ENCODE measurements around the gene DCTN5.

Gene DCTN5

DNA sequence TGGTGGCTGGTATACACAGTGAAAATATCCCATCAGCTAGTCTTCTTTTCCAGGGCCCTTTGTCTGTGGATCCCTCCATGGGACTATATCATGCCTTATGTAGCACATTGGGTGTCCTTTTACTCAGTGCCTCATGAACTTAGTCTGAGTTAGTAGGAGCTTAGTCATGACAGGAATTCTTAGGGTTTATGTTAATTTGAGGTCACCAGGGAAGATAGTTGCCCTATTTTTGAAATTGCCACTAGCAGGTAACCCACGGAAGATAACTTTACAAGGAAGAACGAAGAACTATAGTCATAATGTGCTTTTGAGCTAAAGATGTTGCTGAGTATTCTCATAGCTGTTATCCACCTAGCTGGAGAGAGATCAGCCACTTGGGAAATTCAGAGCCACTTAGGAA is 22.7 kb downstream of the DCTN5 start:
- TF ChIP-seq, protein P1, sequence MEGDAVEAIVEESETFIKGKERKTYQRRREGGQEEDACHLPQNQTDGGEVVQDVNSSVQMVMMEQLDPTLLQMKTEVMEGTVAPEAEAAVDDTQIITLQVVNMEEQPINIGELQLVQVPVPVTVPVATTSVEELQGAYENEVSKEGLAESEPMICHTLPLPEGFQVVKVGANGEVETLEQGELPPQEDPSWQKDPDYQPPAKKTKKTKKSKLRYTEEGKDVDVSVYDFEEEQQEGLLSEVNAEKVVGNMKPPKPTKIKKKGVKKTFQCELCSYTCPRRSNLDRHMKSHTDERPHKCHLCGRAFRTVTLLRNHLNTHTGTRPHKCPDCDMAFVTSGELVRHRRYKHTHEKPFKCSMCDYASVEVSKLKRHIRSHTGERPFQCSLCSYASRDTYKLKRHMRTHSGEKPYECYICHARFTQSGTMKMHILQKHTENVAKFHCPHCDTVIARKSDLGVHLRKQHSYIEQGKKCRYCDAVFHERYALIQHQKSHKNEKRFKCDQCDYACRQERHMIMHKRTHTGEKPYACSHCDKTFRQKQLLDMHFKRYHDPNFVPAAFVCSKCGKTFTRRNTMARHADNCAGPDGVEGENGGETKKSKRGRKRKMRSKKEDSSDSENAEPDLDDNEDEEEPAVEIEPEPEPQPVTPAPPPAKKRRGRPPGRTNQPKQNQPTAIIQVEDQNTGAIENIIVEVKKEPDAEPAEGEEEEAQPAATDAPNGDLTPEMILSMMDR (IDR thresholded peaks at IDR 0.05; ENCODE audit: low read length, missing control alignments), result no peak
- H3K4me3 ChIP-seq (replicated peaks; ENCODE audit: low read depth, low read length), result no peak overlapping the region
- DNase-seq (ENCODE audit: low read depth), result no peak

DNA sequence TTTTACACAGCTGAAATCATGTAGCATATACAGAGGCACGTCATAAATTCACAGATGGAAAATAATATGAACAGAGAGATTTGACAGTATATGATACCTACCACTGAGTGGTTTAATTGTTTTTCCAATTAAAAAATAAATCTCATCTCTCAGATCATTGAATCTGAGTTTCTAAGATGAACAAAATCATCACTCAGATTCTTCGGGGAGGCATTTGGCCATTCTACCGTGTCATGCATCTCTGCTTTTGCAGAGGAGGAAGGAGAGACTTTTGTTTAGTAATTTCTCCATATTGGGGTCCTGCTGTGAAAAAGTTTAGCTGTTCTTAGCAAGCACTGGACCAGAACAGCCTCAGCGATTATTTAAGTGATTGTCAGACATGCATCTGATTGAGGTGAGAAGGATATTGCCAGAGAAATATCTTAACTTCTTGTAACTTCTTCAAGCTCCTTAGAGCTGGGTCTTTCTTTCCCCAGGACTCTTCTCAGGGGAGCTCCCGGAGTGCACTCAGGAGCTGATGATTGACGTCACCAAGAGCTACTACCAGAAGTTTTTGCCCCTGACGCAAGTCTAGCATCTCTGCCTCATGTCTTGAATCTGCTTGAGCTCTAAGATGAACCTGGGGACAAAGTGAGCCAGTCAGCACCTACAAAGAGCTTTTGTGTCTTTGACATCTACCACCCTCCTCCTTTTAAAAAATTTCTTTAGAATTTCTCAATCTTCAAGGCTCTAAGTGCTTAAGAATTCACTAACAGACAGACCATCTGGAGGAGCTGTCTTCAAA is 25.5 kb downstream of the DCTN5 start:
- no peak overlapping the region for H3K4me3 ChIP-seq (replicated peaks; ENCODE audit: low read depth, low read length)
- TF ChIP-seq, protein P1 (IDR thresholded peaks at IDR 0.05; ENCODE audit: low read length, missing control alignments), result no peak
- DNase-seq (ENCODE audit: low read depth), result no peak

DNA sequence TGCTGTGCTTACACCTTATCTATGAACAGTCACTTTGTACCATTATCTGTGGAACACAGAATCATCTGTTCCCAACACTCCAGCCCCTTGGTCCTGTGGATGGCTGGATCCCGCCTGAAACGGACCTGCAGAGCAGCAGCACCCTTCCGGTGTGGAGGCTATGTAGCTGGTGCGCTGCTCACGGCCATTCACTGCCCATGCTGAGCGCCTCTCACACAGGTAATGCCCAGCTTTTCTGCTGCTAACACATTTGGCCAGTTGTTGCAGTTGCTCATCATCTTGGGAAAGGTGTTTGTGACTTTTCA is 26.0 kb downstream of the DCTN5 start:
- no peak overlapping the region for H3K4me3 ChIP-seq (replicated peaks; ENCODE audit: low read depth, low read length)
- DNase-seq (ENCODE audit: low read depth), result no peak
- TF ChIP-seq, protein P1 (IDR thresholded peaks at IDR 0.05; ENCODE audit: low read length, missing control alignments), result no peak

DNA sequence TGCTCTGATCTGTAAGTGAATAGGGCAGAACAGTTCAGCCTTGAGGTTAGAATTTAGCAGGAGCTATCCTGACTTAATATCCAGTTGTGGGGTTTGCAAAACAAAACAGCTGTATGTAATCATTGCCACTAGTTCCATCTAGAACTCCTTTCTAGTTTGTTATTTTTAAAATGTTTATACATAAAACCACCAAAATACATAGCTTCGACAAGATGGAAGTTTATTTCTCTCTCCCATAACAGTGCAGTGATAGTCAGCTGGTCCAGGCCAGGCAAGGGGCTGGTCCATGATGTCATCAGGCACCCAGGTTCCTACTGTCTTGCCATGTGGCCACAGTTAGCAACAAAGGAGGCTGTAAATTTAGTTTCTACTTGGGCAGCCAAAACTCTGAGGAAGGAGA is 27.0 kb downstream of the DCTN5 start:
- no peak overlapping the region for H3K4me3 ChIP-seq (replicated peaks; ENCODE audit: low read depth, low read length)
- DNase-seq (ENCODE audit: low read depth), result no peak
- TF ChIP-seq, protein P1 (IDR thresholded peaks at IDR 0.05; ENCODE audit: low read length, missing control alignments), result no peak

DNA sequence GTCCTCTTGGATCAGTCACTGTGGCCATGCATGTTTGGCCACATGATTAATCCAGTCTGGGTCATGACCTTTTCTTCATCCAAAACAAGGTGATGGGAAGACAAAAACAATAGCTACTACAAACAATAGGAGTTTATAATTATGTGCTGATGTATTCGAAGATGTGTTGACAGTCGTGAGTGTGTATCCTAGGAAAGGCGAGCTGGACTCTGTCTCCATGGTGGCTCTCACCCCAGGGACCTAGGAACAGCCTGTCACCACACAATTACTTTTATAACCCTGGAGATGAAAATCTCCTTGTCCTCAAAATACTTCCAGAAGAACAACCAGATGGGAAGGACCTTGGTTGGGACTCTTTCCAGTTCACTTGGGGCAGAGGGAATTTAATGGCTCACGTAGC is 27.6 kb downstream of the DCTN5 start:
- no peak for DNase-seq (ENCODE audit: low read depth)
- TF ChIP-seq, protein P1 (IDR thresholded peaks at IDR 0.05; ENCODE audit: low read length, missing control alignments), result no peak
- H3K4me3 ChIP-seq (replicated peaks; ENCODE audit: low read depth, low read length), result no peak overlapping the region

DNA sequence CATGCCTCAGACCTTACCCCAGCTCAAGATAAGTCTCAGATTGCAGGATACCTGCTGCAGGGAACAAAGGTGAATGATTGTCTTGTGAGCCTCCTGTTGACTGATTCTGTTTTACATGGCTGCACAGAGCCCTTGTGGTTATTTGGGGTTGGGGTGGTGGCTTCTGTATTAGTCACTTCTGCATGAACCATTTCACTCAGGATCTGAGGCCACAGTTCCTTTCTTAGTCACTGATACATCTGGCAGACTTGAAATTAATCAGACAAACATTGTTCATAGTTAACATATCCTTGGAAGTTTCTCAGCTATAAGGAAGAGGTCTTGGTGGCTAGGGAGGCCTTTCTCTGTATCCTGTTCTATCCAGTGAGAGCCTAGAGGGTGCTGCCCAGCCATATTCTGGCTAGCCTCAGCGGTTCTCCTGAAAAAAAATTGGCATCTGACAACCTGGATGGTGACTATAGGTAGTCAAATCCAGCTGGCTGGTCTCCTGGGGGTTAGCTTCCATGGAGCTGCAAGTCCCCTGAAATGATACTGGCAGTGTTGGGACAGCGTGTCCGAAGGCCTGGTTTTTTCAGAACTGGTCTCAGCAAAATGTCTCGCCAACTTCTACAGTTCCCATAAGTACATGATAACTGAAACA is 29.0 kb downstream of the DCTN5 start:
- DNase-seq (ENCODE audit: low read depth), result peak; percentile 65
- H3K4me3 ChIP-seq (replicated peaks; ENCODE audit: low read depth, low read length), result no peak overlapping the region
- TF ChIP-seq, protein P1 (IDR thresholded peaks at IDR 0.05; ENCODE audit: low read length, missing control alignments), result no peak
